Activated naive CD4-positive, alpha-beta T cell treated with anti-CD3 and anti-CD28 coated beads, Interleukin-2, amount 10 ng/mL, durations not matched to agents 7 days and 5 days (primary cell): Measurements from ENCODE around the gene TMCC3.

Source experiments
- CTCF ChIA-PET: fragments of 350-600 bp; sonication (Branson Sonifier 250); formaldehyde crosslinking; loops from one replicate; lab custom pipeline; 2021; ENCODE audit warnings: antibody characterized with exemption; lab: Charles Lee
- DNase-seq: peaks from one replicate; pipeline ENCODE4 v3.0.0-alpha.2; 2020
- H3K27ac Mint-ChIP-seq: one replicate; pipeline ENCODE4 v1.8.0; 2021; ENCODE audit warnings: mild to moderate bottlenecking, moderate library complexity, mixed read lengths
- H3K27me3 Mint-ChIP-seq: one replicate; pipeline ENCODE4 v1.8.0; 2021; ENCODE audit warnings: mild to moderate bottlenecking, mixed read lengths
- H3K36me3 Mint-ChIP-seq: one replicate; pipeline ENCODE4 v1.8.0; 2021; ENCODE audit warnings: mixed read lengths
- H3K4me1 Mint-ChIP-seq: one replicate; pipeline ENCODE4 v1.8.0; 2021; ENCODE audit warnings: mixed read lengths
- H3K4me3 Mint-ChIP-seq: one replicate; pipeline ENCODE4 v1.8.0; 2021; ENCODE audit warnings: mild to moderate bottlenecking, moderate library complexity, mixed read lengths
- H3K9me3 Mint-ChIP-seq: one replicate; pipeline ENCODE4 v1.8.0; 2021; ENCODE audit warnings: mixed read lengths

Gene TMCC3

DNA sequence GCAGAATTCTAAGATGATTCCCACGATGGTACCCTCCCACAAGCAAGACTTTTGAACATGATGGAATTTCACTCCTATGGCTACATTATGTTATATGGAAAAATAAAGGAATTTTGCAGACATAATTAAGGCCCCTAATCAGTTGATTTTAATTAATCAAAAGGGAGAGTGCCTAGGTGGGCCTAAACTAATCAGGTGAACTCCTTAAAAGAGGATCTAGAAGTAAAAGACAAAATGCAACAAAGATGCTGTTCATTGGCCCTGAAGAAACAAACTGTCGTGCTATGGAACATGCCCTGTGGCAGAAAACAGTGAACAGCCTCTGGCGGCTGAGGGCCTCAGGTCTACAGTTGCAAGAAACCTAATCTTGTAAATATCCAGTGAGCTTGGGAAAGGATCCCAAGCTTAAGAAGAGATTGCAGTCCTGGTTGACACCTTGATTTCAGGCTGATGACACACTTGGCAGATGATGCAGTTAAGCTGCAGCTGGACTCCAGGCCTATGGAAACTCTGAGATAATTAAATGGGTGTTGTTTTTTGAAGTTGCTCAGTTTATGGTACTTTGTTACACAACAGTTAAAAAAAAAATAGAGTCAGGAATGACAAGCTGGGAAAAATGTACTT is 13.8 kb downstream of the TMCC3 start:
- Mint-ChIP-seq H3K36me3 (no peaks in the 10 kb centered on the region), H3K27ac (no peak overlapping the region), H3K4me1 (peaks cover 12% of the 10 kb centered on the region), H3K4me3 (no peak overlapping the region), H3K9me3 (no peaks in the 10 kb centered on the region), H3K27me3 (peaks cover 24% of the 10 kb centered on the region)
- CTCF ChIA-PET = interaction anchor here (1.6 to 1.7 kb wide), 2 partner anchors 13 to 32 kb away, joined by 3 to 6 read pairs; no protein-coding TSS in a partner anchor
- DNase-seq = no peak

GRCh38 chr12:94634717-94635116 is 15.6 kb downstream of the TMCC3 start:
- no peaks in the 10 kb centered on the region for H3K4me1 Mint-ChIP-seq
- CTCF ChIA-PET = interaction anchor here (1.0 kb wide), 1 partner anchor 15 kb away, joined by 6 read pairs; the partner anchor contains the start of gene TMCC3
- peaks cover 12% of the 10 kb centered on the region for H3K27me3 Mint-ChIP-seq
- H3K9me3 Mint-ChIP-seq = no peaks in the 10 kb centered on the region
- DNase-seq = no peak
- no peaks in the 10 kb centered on the region for H3K36me3 Mint-ChIP-seq
- no peak overlapping the region for H3K4me3 Mint-ChIP-seq
- H3K27ac Mint-ChIP-seq = no peak overlapping the region

GRCh38 chr12:94633401-94633800 is 17.0 kb downstream of the TMCC3 start:
- Mint-ChIP-seq H3K9me3 (no peaks in the 10 kb centered on the region), H3K4me3 (no peak overlapping the region), H3K4me1 (no peaks in the 10 kb centered on the region), H3K36me3 (no peaks in the 10 kb centered on the region), H3K27me3 (peaks cover 16% of the 10 kb centered on the region), H3K27ac (no peak overlapping the region)
- CTCF ChIA-PET = interaction anchor here (1.4 kb wide), 1 partner anchor 10 kb away, joined by 4 read pairs; no protein-coding TSS in a partner anchor
- DNase-seq = no peak

DNA sequence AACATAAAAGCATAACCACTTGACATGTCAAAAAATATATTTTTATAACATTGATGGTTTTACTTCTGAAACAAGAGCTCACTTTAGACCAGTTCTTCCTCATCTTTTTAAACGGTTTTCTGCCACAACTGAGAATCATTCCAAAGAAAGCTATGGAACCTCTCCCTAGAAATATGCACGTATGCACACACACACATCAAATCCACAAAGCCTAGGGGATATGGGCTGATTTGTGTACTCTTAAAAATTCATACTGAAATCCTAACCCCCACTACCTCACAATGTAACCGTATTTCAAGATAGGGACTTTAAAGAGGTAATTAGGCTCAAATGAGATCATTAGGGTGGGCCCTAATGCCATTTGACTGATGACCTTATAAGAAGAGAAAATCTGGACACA is 19.3 kb downstream of the TMCC3 start:
- Mint-ChIP-seq H3K9me3 (no peaks in the 10 kb centered on the region), H3K27ac (no peak overlapping the region), H3K36me3 (no peaks in the 10 kb centered on the region), H3K27me3 (peaks cover 10% of the 10 kb centered on the region), H3K4me3 (no peak overlapping the region), H3K4me1 (no peaks in the 10 kb centered on the region)
- no peak for DNase-seq
- CTCF ChIA-PET = no interaction called here

DNA sequence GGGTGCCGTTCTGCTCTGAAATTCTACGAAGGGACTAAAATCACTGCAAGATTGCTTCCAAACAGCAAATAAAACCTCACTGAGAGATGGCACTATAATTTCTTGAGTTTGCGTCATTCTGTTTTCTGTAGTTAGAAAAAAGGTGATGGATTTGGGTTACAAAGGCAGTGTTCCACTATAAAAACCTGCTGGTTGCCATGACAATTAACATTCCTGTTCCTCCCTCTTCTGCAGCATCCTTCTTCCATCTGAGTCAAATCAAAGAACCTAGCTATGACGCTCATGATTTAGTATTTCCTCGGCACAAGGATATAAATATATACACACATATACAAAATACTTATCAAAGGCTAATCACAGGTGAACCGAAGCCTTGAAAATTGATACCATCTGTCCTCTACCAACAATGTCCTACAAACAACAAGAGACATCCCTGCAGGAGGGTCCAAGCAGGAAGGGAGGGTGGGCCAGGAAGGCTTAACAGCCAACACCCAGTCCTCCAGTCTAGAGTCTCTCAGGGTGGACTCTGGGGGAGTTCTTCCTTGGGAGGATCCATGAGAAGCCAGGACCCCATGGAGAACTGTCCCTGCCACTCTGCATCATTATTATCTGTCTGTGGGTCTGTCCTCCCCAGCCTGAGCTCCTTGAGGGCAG is 21.4 kb downstream of the TMCC3 start:
- no peaks in the 10 kb centered on the region for H3K9me3 Mint-ChIP-seq
- CTCF ChIA-PET = no interaction called here
- no peak overlapping the region for H3K27ac Mint-ChIP-seq
- no peaks in the 10 kb centered on the region for H3K4me1 Mint-ChIP-seq
- DNase-seq = no peak
- no peak overlapping the region for H3K4me3 Mint-ChIP-seq
- H3K27me3 Mint-ChIP-seq = peaks cover 10% of the 10 kb centered on the region
- no peaks in the 10 kb centered on the region for H3K36me3 Mint-ChIP-seq

- H3K27me3 Mint-ChIP-seq = peaks cover 10% of the 10 kb centered on the region
- CTCF ChIA-PET = no interaction called here
These were observed 22.0 kb downstream of the TMCC3 start for GRCh38 chr12:94628369-94628768.

GRCh38 chr12:94625531-94625930 is 24.8 kb downstream of the TMCC3 start:
- H3K4me3 Mint-ChIP-seq = no peak overlapping the region
- CTCF ChIA-PET = no interaction called here
- H3K27ac Mint-ChIP-seq = no peak overlapping the region
- H3K9me3 Mint-ChIP-seq = no peaks in the 10 kb centered on the region
- DNase-seq = no peak
- peaks cover 5% of the 10 kb centered on the region for H3K27me3 Mint-ChIP-seq
- H3K36me3 Mint-ChIP-seq = no peaks in the 10 kb centered on the region
- peaks cover 17% of the 10 kb centered on the region for H3K4me1 Mint-ChIP-seq

More at GRCh38 chr12:94628369-94628768, 22.0 kb downstream of the TMCC3 start:
- H3K27ac Mint-ChIP-seq = no peak overlapping the region
- H3K4me3 Mint-ChIP-seq = no peak overlapping the region
- no peaks in the 10 kb centered on the region for H3K4me1 Mint-ChIP-seq
- H3K36me3 Mint-ChIP-seq = no peaks in the 10 kb centered on the region
- no peaks in the 10 kb centered on the region for H3K9me3 Mint-ChIP-seq
- DNase-seq = no peak

- Mint-ChIP-seq H3K4me1 (peaks cover 21% of the 10 kb centered on the region), H3K9me3 (no peaks in the 10 kb centered on the region), H3K4me3 (no peak overlapping the region), H3K27me3 (no peaks in the 10 kb centered on the region), H3K36me3 (no peaks in the 10 kb centered on the region), H3K27ac (no peak overlapping the region)
- CTCF ChIA-PET = interaction anchor here (0.9 to 1.7 kb wide), 2 partner anchors 9 to 24 kb away, joined by 3 to 4 read pairs; no protein-coding TSS in a partner anchor
- no peak for DNase-seq
These were observed 27.0 kb downstream of the TMCC3 start for GRCh38 chr12:94623161-94623920.

- no peaks in the 10 kb centered on the region for H3K36me3 Mint-ChIP-seq
- CTCF ChIA-PET = interaction anchor here (1.7 kb wide), 2 partner anchors 10 to 19 kb away, joined by 4 read pairs; no protein-coding TSS in a partner anchor
- H3K4me1 Mint-ChIP-seq = peaks cover 21% of the 10 kb centered on the region
- H3K9me3 Mint-ChIP-seq = no peaks in the 10 kb centered on the region
- H3K4me3 Mint-ChIP-seq = no peak overlapping the region
- no peak for DNase-seq
- H3K27me3 Mint-ChIP-seq = no peaks in the 10 kb centered on the region
- H3K27ac Mint-ChIP-seq = peak overlapping the region; percentile 21
These were observed 27.9 kb downstream of the TMCC3 start for GRCh38 chr12:94622475-94622874.

DNA sequence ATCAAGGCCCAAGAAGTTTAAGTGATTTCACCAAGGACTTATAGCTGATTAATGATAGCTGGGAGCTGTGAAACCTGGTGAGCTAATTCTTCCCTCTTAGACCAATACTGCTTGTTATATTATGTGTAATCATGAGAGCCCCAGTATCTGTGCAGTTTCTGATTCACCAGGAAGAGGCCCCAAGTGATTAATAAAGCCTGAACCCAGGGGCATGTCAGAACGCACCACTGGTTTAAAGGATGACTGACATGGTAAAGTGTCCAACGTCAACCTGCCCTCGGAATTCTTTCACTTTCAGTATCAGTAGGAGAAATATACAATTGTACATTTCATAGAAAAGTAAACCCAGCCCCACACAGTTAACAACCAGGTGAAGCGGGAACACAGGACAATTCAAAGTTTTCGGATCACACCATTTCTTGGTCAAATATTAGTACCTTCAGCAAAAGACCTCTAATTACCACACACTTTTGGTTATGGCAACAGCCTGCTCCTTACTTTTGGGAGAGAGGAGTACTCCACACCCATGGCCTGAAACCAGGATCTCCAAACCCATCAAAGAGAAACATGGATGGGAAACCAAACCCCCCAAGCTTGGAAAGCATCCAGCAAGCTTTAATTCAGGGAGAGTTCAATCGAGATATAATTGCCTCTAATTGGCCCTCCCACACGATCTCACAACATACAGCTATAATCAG is 28.5 kb downstream of the TMCC3 start:
- H3K9me3 Mint-ChIP-seq = no peaks in the 10 kb centered on the region
- H3K4me1 Mint-ChIP-seq = peaks cover 21% of the 10 kb centered on the region
- no peaks in the 10 kb centered on the region for H3K27me3 Mint-ChIP-seq
- H3K4me3 Mint-ChIP-seq = peak overlapping the region; percentile 42
- DNase-seq = peak; percentile 54
- H3K27ac Mint-ChIP-seq = peak overlapping the region; percentile 21
- H3K36me3 Mint-ChIP-seq = no peaks in the 10 kb centered on the region
- CTCF ChIA-PET = interaction anchor here (1.0 to 1.7 kb wide), 2 partner anchors 18 to 141 kb away, joined by 3 to 4 read pairs; no protein-coding TSS in a partner anchor

GRCh38 chr12:94620621-94621020 is 29.7 kb downstream of the TMCC3 start:
- no peaks in the 10 kb centered on the region for H3K9me3 Mint-ChIP-seq
- CTCF ChIA-PET = interaction anchor here (1.7 kb wide), 1 partner anchor 17 kb away, joined by 4 read pairs; no protein-coding TSS in a partner anchor
- H3K4me3 Mint-ChIP-seq = no peak overlapping the region
- no peak overlapping the region for H3K27ac Mint-ChIP-seq
- no peaks in the 10 kb centered on the region for H3K36me3 Mint-ChIP-seq
- no peak for DNase-seq
- peaks cover 21% of the 10 kb centered on the region for H3K4me1 Mint-ChIP-seq
- no peaks in the 10 kb centered on the region for H3K27me3 Mint-ChIP-seq

- Mint-ChIP-seq H3K9me3 (no peaks in the 10 kb centered on the region), H3K4me3 (no peak overlapping the region), H3K27me3 (no peaks in the 10 kb centered on the region), H3K36me3 (no peaks in the 10 kb centered on the region), H3K4me1 (peaks cover 21% of the 10 kb centered on the region), H3K27ac (no peak overlapping the region)
- CTCF ChIA-PET = interaction anchor here (0.6 kb wide), 1 partner anchor 445 kb away, joined by 3 read pairs; no protein-coding TSS in a partner anchor
- DNase-seq = no peak
These were observed 31.2 kb downstream of the TMCC3 start for GRCh38 chr12:94618995-94619695.

- Mint-ChIP-seq H3K4me1 (peaks cover 16% of the 10 kb centered on the region), H3K27ac (no peak overlapping the region), H3K9me3 (no peaks in the 10 kb centered on the region), H3K4me3 (no peak overlapping the region), H3K36me3 (no peaks in the 10 kb centered on the region), H3K27me3 (no peaks in the 10 kb centered on the region)
- DNase-seq = no peak
- CTCF ChIA-PET = no interaction called here
These were observed 33.3 kb downstream of the TMCC3 start for GRCh38 chr12:94617101-94617500.
